WTC11 (cell line): Measurements from ENCODE around the gene CDKN3. TPM values are rescaled to one million over a fixed set of nuclear protein-coding genes. Genes with fewer than 3 reads are reported as not detected.

Experiments used
- ATF2 ChIP-seq: sonication (generic); formaldehyde crosslinking; IDR thresholded peaks from 2 replicates; pipeline ENCODE4 v1.8.1; 2022; ENCODE audit warnings: low read depth, missing genetic modification reagents, borderline replicate concordance
- ATF6 ChIP-seq: sonication (generic); formaldehyde crosslinking; IDR thresholded peaks from 2 replicates; pipeline ENCODE4 v1.8.1; 2023; ENCODE audit warnings: mild to moderate bottlenecking, missing genetic modification reagents
- CREB1 ChIP-seq: sonication (generic); formaldehyde crosslinking; IDR thresholded peaks from 2 replicates; pipeline ENCODE4 v1.8.0; 2023; ENCODE audit warnings: mild to moderate bottlenecking, missing genetic modification reagents
- E2F1 ChIP-seq: sonication (generic); formaldehyde crosslinking; IDR thresholded peaks from 2 replicates; pipeline ENCODE4 v1.8.0; 2022; ENCODE audit warnings: mild to moderate bottlenecking, missing genetic modification reagents
- E2F4 ChIP-seq: sonication (generic); formaldehyde crosslinking; IDR thresholded peaks from 2 replicates; pipeline ENCODE4 v1.8.1; 2022; ENCODE audit warnings: low read depth, mild to moderate bottlenecking, moderate library complexity, missing genetic modification reagents, borderline replicate concordance
- E2F5 ChIP-seq: sonication (generic); formaldehyde crosslinking; IDR thresholded peaks from 2 replicates; pipeline ENCODE4 v1.8.1; 2022; ENCODE audit warnings: mild to moderate bottlenecking, moderate library complexity, missing genetic modification reagents
- ERG ChIP-seq: fragments of 250-450 bp; sonication (Bioruptor Pico); IDR thresholded peaks from 2 replicates; pipeline ENCODE4 v1.8.0; 2021; ENCODE audit warnings: mild to moderate bottlenecking
- ETV6 ChIP-seq: sonication (generic); formaldehyde crosslinking; IDR thresholded peaks from 2 replicates; pipeline ENCODE4 v1.8.1; 2022; ENCODE audit warnings: mild to moderate bottlenecking, missing genetic modification reagents
- FOXJ3 ChIP-seq: sonication (generic); formaldehyde crosslinking; IDR thresholded peaks from 2 replicates; pipeline ENCODE4 v1.9.0; 2021; ENCODE audit warnings: missing genetic modification reagents, mild to moderate bottlenecking, borderline replicate concordance
- FOXK1 ChIP-seq: sonication (generic); formaldehyde crosslinking; IDR thresholded peaks from 2 replicates; pipeline ENCODE4 v1.8.0; 2022; ENCODE audit warnings: mild to moderate bottlenecking, moderate library complexity, missing genetic modification reagents
- FOXP1 ChIP-seq: sonication (generic); formaldehyde crosslinking; IDR thresholded peaks from 2 replicates; pipeline ENCODE4 v1.8.0; 2022; ENCODE audit warnings: missing genetic modification reagents, mild to moderate bottlenecking, moderate library complexity, borderline replicate concordance
- GRHL2 ChIP-seq: fragments of 250-450 bp; sonication (Bioruptor Pico); IDR thresholded peaks from 2 replicates; pipeline ENCODE4 v1.8.0; 2022; ENCODE audit warnings: mild to moderate bottlenecking, moderate library complexity; ENCODE audit not compliant: insufficient replicate concordance, severe bottlenecking
- JAZF1 ChIP-seq: fragments of 250-450 bp; sonication (Bioruptor Pico); IDR thresholded peaks from 2 replicates; pipeline ENCODE4 v1.9.0; 2021; ENCODE audit warnings: moderate library complexity, mild to moderate bottlenecking, inconsistent platforms
- MXD4 ChIP-seq: fragments of 250-450 bp; sonication (Bioruptor Pico); IDR thresholded peaks from 2 replicates; pipeline ENCODE4 v1.8.0; 2021; ENCODE audit warnings: mild to moderate bottlenecking, moderate library complexity, borderline replicate concordance
- MYBL2 ChIP-seq: sonication (generic); formaldehyde crosslinking; IDR thresholded peaks from 2 replicates; pipeline ENCODE4 v1.8.1; 2023; ENCODE audit warnings: mild to moderate bottlenecking, moderate library complexity, missing genetic modification reagents
- NFATC4 ChIP-seq: fragments of 250-450 bp; sonication (Bioruptor Pico); IDR thresholded peaks from 2 replicates; pipeline ENCODE4 v1.9.0; 2021; ENCODE audit warnings: mild to moderate bottlenecking
- NR1H2 ChIP-seq: sonication (generic); formaldehyde crosslinking; IDR thresholded peaks from 2 replicates; pipeline ENCODE4 v1.9.0; 2021; ENCODE audit warnings: mild to moderate bottlenecking, moderate library complexity, missing genetic modification reagents
- PRDM15 ChIP-seq: sonication (generic); formaldehyde crosslinking; IDR thresholded peaks from 2 replicates; pipeline ENCODE4 v1.8.0; 2022; ENCODE audit warnings: missing genetic modification reagents
- PREB ChIP-seq: sonication (generic); formaldehyde crosslinking; IDR thresholded peaks from 2 replicates; pipeline ENCODE4 v1.8.1; 2022; ENCODE audit warnings: mild to moderate bottlenecking, missing genetic modification reagents, moderate library complexity, borderline replicate concordance
- SP1 ChIP-seq: sonication (generic); formaldehyde crosslinking; conservative IDR thresholded peaks from 2 replicates; pipeline ENCODE4 v1.8.1; 2022; ENCODE audit warnings: missing genetic modification reagents
- USF1 ChIP-seq: sonication (generic); formaldehyde crosslinking; IDR thresholded peaks from 2 replicates; pipeline ENCODE4 v1.8.0; 2022; ENCODE audit warnings: mild to moderate bottlenecking, missing genetic modification reagents
- ZBTB21 ChIP-seq: sonication (generic); formaldehyde crosslinking; IDR thresholded peaks from 2 replicates; pipeline ENCODE4 v1.8.1; 2023; ENCODE audit warnings: mild to moderate bottlenecking, missing genetic modification reagents, borderline replicate concordance
- ZNF219 ChIP-seq: sonication (generic); formaldehyde crosslinking; IDR thresholded peaks from 2 replicates; pipeline ENCODE4 v1.8.0; 2023; ENCODE audit warnings: missing genetic modification reagents, mild to moderate bottlenecking, borderline replicate concordance
- ZNF416 ChIP-seq: fragments of 250-450 bp; sonication (Bioruptor Pico); IDR thresholded peaks from 2 replicates; pipeline ENCODE4 v1.9.0; 2021; ENCODE audit warnings: mild to moderate bottlenecking, inconsistent platforms
- total RNA-seq: library from RNA; stranded (reverse); gene quantifications from 3 replicates; pipeline ENCODE4 v1.2.3, GENCODE V29; 2021

Gene CDKN3
- total RNA-seq, 1 experiment from 2014 or later = 55.4 TPM

- TF ChIP-seq E2F5 (CRISPR knock-in tag) = peak; percentile 84
- TF ChIP-seq ZBTB21 = 0 out of 2 replicates have a peak, but pooled peaks have one; percentile 26
- no peak for TF ChIP-seq NFATC4 (CRISPR knock-in tag)
- TF ChIP-seq USF1 (CRISPR knock-in tag) = peak; percentile 67
- peak; percentile 91 for TF ChIP-seq FOXP1 (CRISPR knock-in tag)
- peak; percentile 96; the same call in 1 of the 2 replicates for TF ChIP-seq MYBL2
- no peak for TF ChIP-seq PREB (CRISPR knock-in tag)
- TF ChIP-seq ATF2 (CRISPR knock-in tag) = no peak; the same call in 1 of the 2 replicates
- no peak for TF ChIP-seq PRDM15 (CRISPR knock-in tag)
- no peak for TF ChIP-seq GRHL2
- no peak for TF ChIP-seq ERG (CRISPR knock-in tag)
- TF ChIP-seq ATF6 (CRISPR knock-in tag) = no peak
- TF ChIP-seq SP1 (CRISPR knock-in tag) = peak; percentile 91
- peak; percentile 53; the same call in 1 of the 2 replicates for TF ChIP-seq ETV6
- no peak for TF ChIP-seq E2F1 (CRISPR knock-in tag)
- TF ChIP-seq ZNF219 (CRISPR knock-in tag) = peak; percentile 89
- peak; percentile 82 for TF ChIP-seq FOXK1 (CRISPR knock-in tag)
- no peak for TF ChIP-seq MXD4 (CRISPR knock-in tag)
- TF ChIP-seq E2F4 (CRISPR knock-in tag) = peak; percentile 64; the same call in 1 of the 2 replicates
- TF ChIP-seq JAZF1 = no peak
- peak; percentile 71; the same call in 1 of the 2 replicates for TF ChIP-seq ZNF416
- no peak for TF ChIP-seq NR1H2
- no peak for TF ChIP-seq FOXJ3 (CRISPR knock-in tag)
- TF ChIP-seq CREB1 (CRISPR knock-in tag) = no peak
These were observed at the start of gene CDKN3 (continued) for GRCh38 chr14:54396493-54397335.
